ENCODE data around the gene ANKS6.

Gene ANKS6

DNA sequence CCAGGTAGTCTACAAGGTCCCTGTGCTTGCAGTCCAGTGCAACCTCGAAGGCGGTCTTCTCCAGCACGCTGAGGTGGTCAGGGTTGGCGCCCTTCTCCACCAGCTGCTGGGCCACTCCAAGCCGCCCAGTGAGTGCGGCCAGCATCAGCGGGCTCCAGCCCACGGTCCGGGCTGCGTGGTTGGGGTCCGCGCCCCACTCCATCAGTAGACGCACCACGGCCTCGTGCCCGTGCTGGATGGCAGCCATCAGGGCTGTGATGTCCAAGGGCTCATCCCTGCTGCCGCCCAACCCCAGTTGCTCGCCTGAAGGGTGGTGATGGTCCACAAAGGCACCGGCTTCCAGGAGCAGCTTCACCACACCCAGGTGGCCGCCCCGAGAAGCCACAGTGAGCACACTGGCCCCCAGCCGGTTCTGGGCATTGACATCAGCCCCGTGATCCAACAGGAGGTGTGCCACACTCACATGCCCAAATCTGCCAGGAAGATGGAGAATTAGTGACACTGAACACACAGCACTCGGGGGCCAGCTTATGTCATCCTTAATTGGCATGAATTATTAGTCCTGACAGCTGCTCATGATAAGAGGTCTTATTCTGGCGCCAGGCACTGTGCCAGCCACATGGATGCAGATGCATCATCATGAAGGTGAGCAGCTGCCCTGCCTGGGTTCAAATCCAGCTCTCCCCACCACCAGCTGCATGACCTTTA is 6.1 kb downstream of the ANKS6 start:
- TF ChIP-seq, protein P1, sequence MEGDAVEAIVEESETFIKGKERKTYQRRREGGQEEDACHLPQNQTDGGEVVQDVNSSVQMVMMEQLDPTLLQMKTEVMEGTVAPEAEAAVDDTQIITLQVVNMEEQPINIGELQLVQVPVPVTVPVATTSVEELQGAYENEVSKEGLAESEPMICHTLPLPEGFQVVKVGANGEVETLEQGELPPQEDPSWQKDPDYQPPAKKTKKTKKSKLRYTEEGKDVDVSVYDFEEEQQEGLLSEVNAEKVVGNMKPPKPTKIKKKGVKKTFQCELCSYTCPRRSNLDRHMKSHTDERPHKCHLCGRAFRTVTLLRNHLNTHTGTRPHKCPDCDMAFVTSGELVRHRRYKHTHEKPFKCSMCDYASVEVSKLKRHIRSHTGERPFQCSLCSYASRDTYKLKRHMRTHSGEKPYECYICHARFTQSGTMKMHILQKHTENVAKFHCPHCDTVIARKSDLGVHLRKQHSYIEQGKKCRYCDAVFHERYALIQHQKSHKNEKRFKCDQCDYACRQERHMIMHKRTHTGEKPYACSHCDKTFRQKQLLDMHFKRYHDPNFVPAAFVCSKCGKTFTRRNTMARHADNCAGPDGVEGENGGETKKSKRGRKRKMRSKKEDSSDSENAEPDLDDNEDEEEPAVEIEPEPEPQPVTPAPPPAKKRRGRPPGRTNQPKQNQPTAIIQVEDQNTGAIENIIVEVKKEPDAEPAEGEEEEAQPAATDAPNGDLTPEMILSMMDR (IDR thresholded peaks at IDR 0.05; ENCODE audit: low read depth, low read length) = no peak
- TF ChIP-seq, protein P2, sequence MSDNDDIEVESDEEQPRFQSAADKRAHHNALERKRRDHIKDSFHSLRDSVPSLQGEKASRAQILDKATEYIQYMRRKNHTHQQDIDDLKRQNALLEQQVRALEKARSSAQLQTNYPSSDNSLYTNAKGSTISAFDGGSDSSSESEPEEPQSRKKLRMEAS (IDR thresholded peaks at IDR 0.05; ENCODE audit: low read depth, low read length) = no peak
- TF ChIP-seq POLR2A (IDR thresholded peaks at IDR 0.05; ENCODE audit: extremely low read depth, insufficient read length) (no peak), MYC (IDR thresholded peaks at IDR 0.05; ENCODE audit: low read depth, low read length) (no peak)
- H3K4me3 ChIP-seq (ENCODE audit: low read depth, low read length) = no peak overlapping the region
- no peak for DNase-seq (ENCODE audit: low read depth)

DNA sequence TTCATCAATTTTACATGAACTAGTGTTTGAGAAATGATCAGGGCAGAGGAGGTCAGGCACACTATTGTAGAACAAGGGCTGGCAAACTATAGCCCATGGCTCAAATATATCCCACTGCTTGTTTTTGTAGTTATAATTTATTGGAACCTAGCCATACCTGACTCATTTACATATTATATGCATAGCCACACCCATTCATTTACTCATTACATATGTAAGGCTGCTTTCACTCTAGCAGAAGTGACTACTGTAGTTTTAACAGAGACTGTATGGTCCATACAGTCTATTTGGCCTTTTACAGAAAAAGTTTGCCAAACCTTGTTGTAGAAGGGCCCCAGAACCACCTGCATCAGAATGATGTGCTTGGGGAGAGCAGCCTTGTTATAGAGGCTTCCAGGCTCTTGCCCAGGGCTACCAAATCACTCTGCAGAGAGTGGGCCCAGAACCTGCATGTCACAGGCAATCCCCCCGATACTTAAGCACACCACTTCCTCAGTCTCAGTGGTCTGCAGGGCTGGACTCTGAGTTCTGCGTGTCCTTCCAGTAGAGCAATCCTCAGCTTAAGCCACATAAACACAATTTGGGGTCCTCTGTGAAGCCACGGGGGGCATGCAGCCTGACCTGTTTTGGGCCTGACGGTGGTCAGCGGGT is 6.7 kb downstream of the ANKS6 start:
- TF ChIP-seq MYC (IDR thresholded peaks at IDR 0.05; ENCODE audit: low read depth, low read length) = no peak
- TF ChIP-seq, protein P1 (IDR thresholded peaks at IDR 0.05; ENCODE audit: low read depth, low read length) = no peak
- TF ChIP-seq, protein P2 (IDR thresholded peaks at IDR 0.05; ENCODE audit: low read depth, low read length) = no peak
- no peak for TF ChIP-seq POLR2A (IDR thresholded peaks at IDR 0.05; ENCODE audit: extremely low read depth, insufficient read length)
- H3K4me3 ChIP-seq (ENCODE audit: low read depth, low read length) = no peak overlapping the region
- DNase-seq (ENCODE audit: low read depth) = no peak

- DNase-seq (ENCODE audit: low read depth) = no peak
- H3K4me3 ChIP-seq (ENCODE audit: low read depth, low read length) = no peak overlapping the region
- TF ChIP-seq, protein P1 (IDR thresholded peaks at IDR 0.05; ENCODE audit: low read depth, low read length) = no peak
- no peak for TF ChIP-seq MYC (IDR thresholded peaks at IDR 0.05; ENCODE audit: low read depth, low read length)
Measured at GRCh38 chr9:98787766-98788335, 8.5 kb downstream of the ANKS6 start.

GRCh38 chr9:98786750-98787510 is 9.4 kb downstream of the ANKS6 start:
- TF ChIP-seq MYC (IDR thresholded peaks at IDR 0.05; ENCODE audit: low read depth, low read length) (no peak), POLR2A (IDR thresholded peaks at IDR 0.05; ENCODE audit: extremely low read depth, insufficient read length) (no peak)
- TF ChIP-seq, protein P2 (IDR thresholded peaks at IDR 0.05; ENCODE audit: low read depth, low read length) = no peak
- TF ChIP-seq, protein P1 (IDR thresholded peaks at IDR 0.05; ENCODE audit: low read depth, low read length) = no peak
- peak; percentile 56 for DNase-seq (ENCODE audit: low read depth)
- H3K4me3 ChIP-seq (ENCODE audit: low read depth, low read length) = no peak overlapping the region

DNA sequence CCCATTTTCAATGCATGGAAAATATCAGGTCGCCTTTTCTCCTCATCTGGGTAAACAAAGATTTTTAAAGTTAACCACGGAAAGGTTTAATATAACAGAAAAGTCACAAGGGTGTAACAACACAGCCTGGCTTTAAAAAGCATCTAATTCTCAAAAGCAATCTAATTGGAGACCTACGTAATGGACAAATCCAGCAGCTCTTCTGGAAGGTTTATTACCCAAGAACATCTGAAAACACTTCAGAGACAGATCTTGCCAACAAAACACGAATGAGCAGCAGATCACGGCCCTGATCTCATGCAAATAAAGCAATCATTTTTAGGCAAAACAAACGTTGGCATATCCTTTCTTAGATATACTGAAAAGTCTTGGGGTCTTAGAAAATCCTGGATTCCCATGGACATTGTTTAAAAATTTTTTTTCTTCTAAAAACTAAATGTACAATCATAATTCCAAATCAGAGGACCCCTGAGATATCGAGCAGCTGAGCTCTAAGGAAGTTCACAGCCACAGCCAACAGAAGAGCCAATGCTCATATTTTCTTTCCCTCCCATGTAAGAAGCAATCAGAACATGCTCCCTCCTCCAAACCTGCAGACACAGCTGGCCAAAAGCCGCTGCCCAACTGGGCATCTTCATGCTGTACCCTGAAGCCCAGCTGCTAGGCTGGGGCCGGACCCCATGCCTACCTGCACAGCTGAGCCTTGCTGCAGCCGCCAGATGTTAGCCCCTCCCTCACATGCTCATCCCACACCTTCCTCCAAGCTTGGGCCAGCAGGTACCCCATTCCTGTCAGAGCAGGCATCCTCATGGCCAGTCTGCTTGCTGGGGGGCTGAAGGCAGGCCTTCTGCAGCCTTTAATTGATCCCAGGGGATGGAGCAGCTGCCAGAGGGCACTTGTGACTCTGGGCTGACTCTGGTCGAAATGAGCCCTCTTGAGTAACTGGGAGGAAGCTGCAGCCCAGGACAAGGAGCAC is 11.2 kb downstream of the ANKS6 start:
- TF ChIP-seq, protein P1 (IDR thresholded peaks at IDR 0.05; ENCODE audit: low read depth, low read length) = no peak
- TF ChIP-seq POLR2A (IDR thresholded peaks at IDR 0.05; ENCODE audit: extremely low read depth, insufficient read length) (no peak), MYC (IDR thresholded peaks at IDR 0.05; ENCODE audit: low read depth, low read length) (no peak)
- TF ChIP-seq, protein P2 (IDR thresholded peaks at IDR 0.05; ENCODE audit: low read depth, low read length) = no peak
- peak; percentile 53 for DNase-seq (ENCODE audit: low read depth)
- no peak overlapping the region for H3K4me3 ChIP-seq (ENCODE audit: low read depth, low read length)
